ENCODE measurements around the gene MPHOSPH6.
A peak's percentile ranks its signal among the peaks of the same experiment; 100 is the strongest.
"Not testable (repeated sequence)": the region's sequence is repeated elsewhere in the genome, so short reads cannot be mapped to it uniquely, and the experiment has no call there.

Gene MPHOSPH6

GRCh38 chr16:82169861-82170845 lies at the start of gene MPHOSPH6:
TSS of gene MPHOSPH6 (minus strand) at chr16:82170224. CDS start at chr16:82170175, 49 bp downstream.
- peaks cover 17% of the 10 kb centered on the region for H3K4me1 Mint-ChIP-seq

GRCh38 chr16:82219298-82219697 lies 49.3 kb upstream of the MPHOSPH6 start:
- Mint-ChIP-seq H3K4me3 (no peak overlapping the region), H3K4me1 (no peaks in the 10 kb centered on the region), H3K27ac (no peak overlapping the region), H3K36me3 (ENCODE audit: low read depth) (no peaks in the 10 kb centered on the region), H3K9me3 (peaks cover 20% of the 10 kb centered on the region), H3K27me3 (ENCODE audit: low read depth, poor library complexity) (peaks cover 13% of the 10 kb centered on the region)
- DNase-seq = no peak
- TF ChIP-seq CTCF (IDR thresholded peaks at IDR 0.05) = no peak

More at GRCh38 chr16:82169861-82170845, at the start of gene MPHOSPH6:
- Mint-ChIP-seq H3K36me3 (ENCODE audit: low read depth) (peaks cover 46% of the 10 kb centered on the region), H3K27ac (peak within 1 kb of the TSS; percentile 92), H3K27me3 (ENCODE audit: low read depth, poor library complexity) (peaks cover 30% of the 10 kb centered on the region), H3K4me3 (peak within 1 kb of the TSS; percentile 88), H3K9me3 (peaks cover 64% of the 10 kb centered on the region)
- TF ChIP-seq CTCF (IDR thresholded peaks at IDR 0.05) = no peak
- peak; percentile 95 for DNase-seq

GRCh38 chr16:82209314-82209713 lies 39.3 kb upstream of the MPHOSPH6 start:
- H3K4me1 Mint-ChIP-seq; H3K27ac Mint-ChIP-seq; H3K4me3 Mint-ChIP-seq; DNase-seq; H3K36me3 Mint-ChIP-seq (ENCODE audit: low read depth): not testable (repeated sequence)
- Mint-ChIP-seq H3K9me3 (peaks cover 73% of the 10 kb centered on the region), H3K27me3 (ENCODE audit: low read depth, poor library complexity) (peaks cover 18% of the 10 kb centered on the region)

- no peak for DNase-seq
- no peak for TF ChIP-seq CTCF (IDR thresholded peaks at IDR 0.05)
- H3K4me1 Mint-ChIP-seq = peaks cover 42% of the 10 kb centered on the region
- no peak overlapping the region for H3K27ac Mint-ChIP-seq
- no peak overlapping the region for H3K4me3 Mint-ChIP-seq
- H3K9me3 Mint-ChIP-seq = peaks cover 28% of the 10 kb centered on the region
- H3K36me3 Mint-ChIP-seq (ENCODE audit: low read depth) = no peaks in the 10 kb centered on the region
- peaks cover 19% of the 10 kb centered on the region for H3K27me3 Mint-ChIP-seq (ENCODE audit: low read depth, poor library complexity)
These were observed 33.2 kb upstream of the MPHOSPH6 start for GRCh38 chr16:82203198-82203597.

- Mint-ChIP-seq H3K27ac (peak overlapping the region; percentile 66), H3K4me1 (peaks cover 43% of the 10 kb centered on the region), H3K27me3 (ENCODE audit: low read depth, poor library complexity) (peaks cover 10% of the 10 kb centered on the region), H3K4me3 (peak overlapping the region; percentile 54), H3K36me3 (ENCODE audit: low read depth) (no peaks in the 10 kb centered on the region), H3K9me3 (peaks cover 15% of the 10 kb centered on the region)
- no peak for TF ChIP-seq CTCF (IDR thresholded peaks at IDR 0.05)
- DNase-seq = peak; percentile 7
These were observed 31.9 kb upstream of the MPHOSPH6 start for GRCh38 chr16:82201926-82202325.

- peak overlapping the region; percentile 41 for H3K4me3 Mint-ChIP-seq
- TF ChIP-seq CTCF (IDR thresholded peaks at IDR 0.05) = no peak
- H3K36me3 Mint-ChIP-seq (ENCODE audit: low read depth) = no peaks in the 10 kb centered on the region
- H3K27ac Mint-ChIP-seq = no peak overlapping the region
- peaks cover 7% of the 10 kb centered on the region for H3K27me3 Mint-ChIP-seq (ENCODE audit: low read depth, poor library complexity)
- peaks cover 49% of the 10 kb centered on the region for H3K4me1 Mint-ChIP-seq
- DNase-seq = no peak
- H3K9me3 Mint-ChIP-seq = peaks cover 9% of the 10 kb centered on the region
These were observed 31.3 kb upstream of the MPHOSPH6 start for GRCh38 chr16:82201351-82201750.

All from nephron progenitor cell (in vitro differentiated cells).